ENCODE results near the gene KXD1. TPM values are rescaled to one million over a fixed set of nuclear protein-coding genes. Genes with fewer than 3 reads are reported as not detected.
A peak's percentile ranks its signal among the peaks of the same experiment; 100 is the strongest.

KXD1 gene
- total and polyA plus RNA-seq, 10 of the 15 experiments (the other 5 are each of a cell fraction or from before 2014, with no cell fraction given), result 27.5 to 209 (median 129) TPM

GRCh38 chr19:18519962-18520847 is 37.5 kb upstream of the KXD1 start (continued):
- TF ChIP-seq, protein P1, sequence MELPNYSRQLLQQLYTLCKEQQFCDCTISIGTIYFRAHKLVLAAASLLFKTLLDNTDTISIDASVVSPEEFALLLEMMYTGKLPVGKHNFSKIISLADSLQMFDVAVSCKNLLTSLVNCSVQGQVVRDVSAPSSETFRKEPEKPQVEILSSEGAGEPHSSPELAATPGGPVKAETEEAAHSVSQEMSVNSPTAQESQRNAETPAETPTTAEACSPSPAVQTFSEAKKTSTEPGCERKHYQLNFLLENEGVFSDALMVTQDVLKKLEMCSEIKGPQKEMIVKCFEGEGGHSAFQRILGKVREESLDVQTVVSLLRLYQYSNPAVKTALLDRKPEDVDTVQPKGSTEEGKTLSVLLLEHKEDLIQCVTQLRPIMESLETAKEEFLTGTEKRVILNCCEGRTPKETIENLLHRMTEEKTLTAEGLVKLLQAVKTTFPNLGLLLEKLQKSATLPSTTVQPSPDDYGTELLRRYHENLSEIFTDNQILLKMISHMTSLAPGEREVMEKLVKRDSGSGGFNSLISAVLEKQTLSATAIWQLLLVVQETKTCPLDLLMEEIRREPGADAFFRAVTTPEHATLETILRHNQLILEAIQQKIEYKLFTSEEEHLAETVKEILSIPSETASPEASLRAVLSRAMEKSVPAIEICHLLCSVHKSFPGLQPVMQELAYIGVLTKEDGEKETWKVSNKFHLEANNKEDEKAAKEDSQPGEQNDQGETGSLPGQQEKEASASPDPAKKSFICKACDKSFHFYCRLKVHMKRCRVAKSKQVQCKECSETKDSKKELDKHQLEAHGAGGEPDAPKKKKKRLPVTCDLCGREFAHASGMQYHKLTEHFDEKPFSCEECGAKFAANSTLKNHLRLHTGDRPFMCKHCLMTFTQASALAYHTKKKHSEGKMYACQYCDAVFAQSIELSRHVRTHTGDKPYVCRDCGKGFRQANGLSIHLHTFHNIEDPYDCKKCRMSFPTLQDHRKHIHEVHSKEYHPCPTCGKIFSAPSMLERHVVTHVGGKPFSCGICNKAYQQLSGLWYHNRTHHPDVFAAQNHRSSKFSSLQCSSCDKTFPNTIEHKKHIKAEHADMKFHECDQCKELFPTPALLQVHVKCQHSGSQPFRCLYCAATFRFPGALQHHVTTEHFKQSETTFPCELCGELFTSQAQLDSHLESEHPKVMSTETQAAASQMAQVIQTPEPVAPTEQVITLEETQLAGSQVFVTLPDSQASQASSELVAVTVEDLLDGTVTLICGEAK (IDR thresholded peaks at IDR 0.05; ENCODE audit: borderline replicate concordance), result no peak

GRCh38 chr19:18520848-18521691 is 36.6 kb upstream of the KXD1 start:
- POLR2A ChIA-PET, result interaction anchor here (1.1 to 4.7 kb wide), 8 partner anchors 21 to 68 kb away, joined by 3 to 48 read pairs (median 6); partner anchors contain the start of genes KXD1, REX1BD and UBA52
- peaks cover 55% of the 10 kb centered on the region for H3K79me2 ChIP-seq (ENCODE audit: control insufficient read depth, insufficient read depth, low read length)
- intact Hi-C loops (cut with micrococcal nuclease; ENCODE audit: unreplicated experiment), result no loop called here
- peak; percentile 15 for ATAC-seq
- CTCF ChIA-PET, result interaction anchor here (0.7 to 6.5 kb wide), 23 partner anchors 9 to 397 kb away, joined by 3 to 64 read pairs (median 7); partner anchors contain the start of genes FKBP8, KXD1, REX1BD and UBA52
- WGBS (ENCODE audit: insufficient coverage, insufficient replicate concordance, low lambda C conversion rate, missing lambda C conversion rate), result 2% methylated on average over 39 of the region's 41 CpGs
- peak overlapping the region; percentile 89 for H3K27ac ChIP-seq (ENCODE audit: control insufficient read depth, insufficient read depth)
- SMC1A ChIA-PET (ENCODE audit: uncharacterized antibody, unreplicated experiment), result interaction anchor here (0.5 to 5.4 kb wide), 14 partner anchors 16 to 466 kb away, joined by 3 to 24 read pairs (median 4); partner anchors contain the start of genes KXD1, REX1BD and UBA52
- no peak for DNase-seq (ENCODE audit: low read depth, low spot score)
- peak; percentile 78 for FAIRE-seq
- H4K20me1 ChIP-seq (ENCODE audit: control insufficient read depth, insufficient read depth), result peaks cover 4% of the 10 kb centered on the region; the same call in 1 of the 2 replicates
- TSS peak; percentile 68 for BruUV-seq (replicated peaks)
- no peaks in the 10 kb centered on the region for H3K27me3 ChIP-seq (replicated peaks in 1 of 2; ENCODE audit: control insufficient read depth in 2 of 2, insufficient read depth in 2 of 2, low read length in 1 of 2)
- H3K4me3 ChIP-seq, result peak overlapping the region; percentile 98
- peak overlapping the region; percentile 92 for H3K9ac ChIP-seq (ENCODE audit: control insufficient read depth, insufficient read depth, low read length)
- peak overlapping the region; percentile 77 for H2AFZ ChIP-seq (ENCODE audit: control insufficient read depth, low read depth, low read length)
- H3K4me1 ChIP-seq (ENCODE audit: control insufficient read depth, insufficient read depth, low read length), result peaks cover 8% of the 10 kb centered on the region
- peak overlapping the region; percentile 71 for H3K4me2 ChIP-seq (ENCODE audit: control insufficient read depth, insufficient read depth)
- in situ Hi-C loops (cut with MboI), result no loop called here
- H3K9me3 ChIP-seq (replicated peaks; ENCODE audit: control insufficient read depth, insufficient read depth, low read length), result no peaks in the 10 kb centered on the region
- no peaks in the 10 kb centered on the region for H3K36me3 ChIP-seq (ENCODE audit: control insufficient read depth in 2 of 2, insufficient read depth in 2 of 2, low read length in 1 of 2)
- RAD21 ChIA-PET (ENCODE audit: unreplicated experiment), result interaction anchor here (1.0 to 5.1 kb wide), 13 partner anchors 11 to 328 kb away, joined by 3 to 35 read pairs (median 4); partner anchors contain the start of genes KXD1, REX1BD and UBA52
- TF ChIP-seq CHD2 (IDR thresholded peaks at IDR 0.05; ENCODE audit: borderline replicate concordance, low read depth, low read length) (no peak), KAT2A (conservative IDR thresholded peaks at IDR 0.05; ENCODE audit: control insufficient read depth, low read depth, low read length) (no peak), POU2F2 (IDR thresholded peaks at IDR 0.05; ENCODE audit: borderline replicate concordance, low read depth, low read length) (0 out of 3 replicates have a peak, but pooled peaks have one; percentile 8), CHD1 (IDR thresholded peaks at IDR 0.05; ENCODE audit: low read depth, low read length) (no peak), SMC3 (IDR thresholded peaks at IDR 0.05; ENCODE audit: borderline replicate concordance, low read length) (no peak), YBX1 (IDR thresholded peaks at IDR 0.05) (no peak), TAF1 (IDR thresholded peaks at IDR 0.05; ENCODE audit: borderline replicate concordance, low read depth, low read length) (no peak), NBN (IDR thresholded peaks at IDR 0.05) (0 out of 2 replicates have a peak, but pooled peaks have one; percentile 1), IKZF1 (conservative IDR thresholded peaks at IDR 0.05) (0 out of 2 replicates have a peak, but pooled peaks have one; percentile 2), GATAD2B (conservative IDR thresholded peaks at IDR 0.05; ENCODE audit: low read depth) (no peak)
- TF ChIP-seq, protein P2, sequence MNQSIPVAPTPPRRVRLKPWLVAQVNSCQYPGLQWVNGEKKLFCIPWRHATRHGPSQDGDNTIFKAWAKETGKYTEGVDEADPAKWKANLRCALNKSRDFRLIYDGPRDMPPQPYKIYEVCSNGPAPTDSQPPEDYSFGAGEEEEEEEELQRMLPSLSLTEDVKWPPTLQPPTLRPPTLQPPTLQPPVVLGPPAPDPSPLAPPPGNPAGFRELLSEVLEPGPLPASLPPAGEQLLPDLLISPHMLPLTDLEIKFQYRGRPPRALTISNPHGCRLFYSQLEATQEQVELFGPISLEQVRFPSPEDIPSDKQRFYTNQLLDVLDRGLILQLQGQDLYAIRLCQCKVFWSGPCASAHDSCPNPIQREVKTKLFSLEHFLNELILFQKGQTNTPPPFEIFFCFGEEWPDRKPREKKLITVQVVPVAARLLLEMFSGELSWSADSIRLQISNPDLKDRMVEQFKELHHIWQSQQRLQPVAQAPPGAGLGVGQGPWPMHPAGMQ (IDR thresholded peaks at IDR 0.05; ENCODE audit: borderline replicate concordance), result no peak
